GM23338 (cell line): ENCODE results near the gene TCP11L2. TPM values are rescaled to one million over a fixed set of nuclear protein-coding genes. Genes with fewer than 3 reads are reported as not detected.

ENCODE experiments used
- ATAC-seq: fragments of 200-7000 bp; cut with Tn5 transposase; 3 replicates; pipeline ENCODE4 v1.9.1; 2020
- DNase-seq: peaks from one replicate; pipeline ENCODE4 v3.0.0-alpha.2; 2015; ENCODE audit warnings: low spot score
- H2AFZ ChIP-seq: fragments of 200-600 bp; sonication (generic); 2 replicates; pipeline ENCODE4 v1.8.0; 2016; ENCODE audit warnings: antibody characterized with exemption, mild to moderate bottlenecking, moderate library complexity
- H3F3A ChIP-seq: fragments of 200-600 bp; sonication (generic); replicated peaks from 2 replicates; pipeline ENCODE4 v1.8.0; 2017; ENCODE audit warnings: antibody characterized with exemption, mixed run types, low read depth
- H3K27ac ChIP-seq: fragments of 200-600 bp; sonication (generic); 2 replicates; pipeline ENCODE4 v1.6.1; 2016; ENCODE audit warnings: low read depth
- H3K27me3 ChIP-seq: fragments of 200-600 bp; sonication (generic); 2 replicates; pipeline ENCODE4 v1.8.0; 2016; ENCODE audit warnings: mild to moderate bottlenecking, mixed run types, moderate library complexity; ENCODE audit not compliant: insufficient read depth
- H3K36me3 ChIP-seq: fragments of 200-600 bp; sonication (generic); 2 replicates; pipeline ENCODE4 v1.8.0; 2016; ENCODE audit warnings: mild to moderate bottlenecking; ENCODE audit not compliant: insufficient read depth
- H3K4me1 ChIP-seq: fragments of 200-600 bp; sonication (generic); 2 replicates; pipeline ENCODE4 v1.8.0; 2016; ENCODE audit warnings: mild to moderate bottlenecking, moderate library complexity; ENCODE audit not compliant: insufficient read depth
- H3K4me2 ChIP-seq: fragments of 200-600 bp; sonication (generic); 2 replicates; pipeline ENCODE4 v1.7.1; 2017; ENCODE audit warnings: mixed run types
- H3K4me3 ChIP-seq: fragments of 200-600 bp; sonication (generic); 2 replicates; pipeline ENCODE4 v1.6.1; 2016; ENCODE audit warnings: mixed run types
- H3K79me2 ChIP-seq: fragments of 200-600 bp; sonication (generic); replicated peaks from 2 replicates; pipeline ENCODE4 v1.8.0; 2017; ENCODE audit warnings: mild to moderate bottlenecking; ENCODE audit not compliant: insufficient read depth
- H3K9me2 ChIP-seq: fragments of 200-600 bp; sonication (generic); 2 replicates; pipeline ENCODE4 v1.8.0; 2017; ENCODE audit not compliant: insufficient read depth
- H4K20me1 ChIP-seq: fragments of 200-600 bp; sonication (generic); replicated peaks from 2 replicates; pipeline ENCODE4 v1.8.0; 2017; ENCODE audit warnings: mild to moderate bottlenecking; ENCODE audit not compliant: insufficient read depth
- H3K27ac Mint-ChIP-seq: 2 replicates; pipeline ENCODE4 v1.8.0; 2020; ENCODE audit warnings: inconsistent platforms, mild to moderate bottlenecking, moderate library complexity, mixed read lengths
- H3K27me3 Mint-ChIP-seq: 3 replicates; pipeline ENCODE4 v1.8.0; 2022; ENCODE audit warnings: low read depth, mild to moderate bottlenecking, moderate library complexity, mixed read lengths, inconsistent platforms; ENCODE audit not compliant: insufficient read depth, poor library complexity
- H3K36me3 Mint-ChIP-seq: 3 replicates; pipeline ENCODE4 v1.8.0; 2021; ENCODE audit warnings: low read depth, mild to moderate bottlenecking, inconsistent platforms, moderate library complexity, mixed read lengths
- H3K4me1 Mint-ChIP-seq: 3 replicates; pipeline ENCODE4 v1.8.0; 2020; ENCODE audit warnings: mild to moderate bottlenecking, inconsistent platforms, mixed read lengths
- H3K4me3 Mint-ChIP-seq: 3 replicates; pipeline ENCODE4 v1.8.0; 2021; ENCODE audit warnings: moderate library complexity, mild to moderate bottlenecking, inconsistent platforms, mixed read lengths
- H3K9me3 Mint-ChIP-seq: 3 replicates; pipeline ENCODE4 v1.8.0; 2020; ENCODE audit warnings: moderate library complexity, mild to moderate bottlenecking, inconsistent platforms, mixed read lengths
- CREB1 ChIP-seq: fragments of 250-450 bp; sonication (Bioruptor Pico); IDR thresholded peaks from 2 replicates; pipeline ENCODE4 v1.5.0; 2020; ENCODE audit warnings: low read depth, mild to moderate bottlenecking, moderate library complexity
- EZH2 ChIP-seq: fragments of 200-600 bp; sonication (generic); IDR thresholded peaks from one replicate; pipeline ENCODE4 v1.8.0; 2017; ENCODE audit warnings: antibody characterized with exemption, mild to moderate bottlenecking, low read depth; ENCODE audit not compliant: unreplicated experiment
- EZH2phosphoT487 ChIP-seq: fragments of 200-600 bp; sonication (generic); IDR thresholded peaks from one replicate; pipeline ENCODE4 v1.8.1; 2018; ENCODE audit warnings: antibody characterized with exemption; ENCODE audit not compliant: unreplicated experiment
- JUNB ChIP-seq: IDR thresholded peaks from one replicate; pipeline ENCODE4 v1.6.1; 2016; ENCODE audit warnings: antibody characterized with exemption; ENCODE audit not compliant: unreplicated experiment
- NANOG ChIP-seq: IDR thresholded peaks from 2 replicates; pipeline ENCODE4 v1.6.1; 2016; ENCODE audit warnings: antibody characterized with exemption, borderline replicate concordance
- POLR2AphosphoS5 ChIP-seq: IDR thresholded peaks from 2 replicates; pipeline ENCODE4 v1.6.1; 2016; ENCODE audit warnings: antibody characterized with exemption, low read depth
- STAT1 ChIP-seq: IDR thresholded peaks from one replicate; pipeline ENCODE4 v1.6.1; 2016; ENCODE audit warnings: antibody characterized with exemption; ENCODE audit not compliant: unreplicated experiment
- ZNF114 ChIP-seq: fragments of 250-450 bp; sonication (Bioruptor Pico); IDR thresholded peaks from 2 replicates; pipeline ENCODE4 v1.5.0; 2020; ENCODE audit warnings: mild to moderate bottlenecking, moderate library complexity
- ZNF331 ChIP-seq: fragments of 250-450 bp; sonication (Bioruptor Pico); IDR thresholded peaks from 2 replicates; pipeline ENCODE4 v1.5.0; 2020; ENCODE audit warnings: low read depth, mild to moderate bottlenecking, moderate library complexity
- polyA plus RNA-seq: library from polyadenylated mRNA; unstranded; fragments of >200 nt; fragmentation: Nextera tagmentation; extraction: Ambion mirVana; gene quantifications from 2 replicates; pipeline ENCODE4 v1.2.1, GENCODE V29; 2016
- total RNA-seq: library from RNA; depleted of rRNA; stranded (reverse); fragments of >200 nt; shearing (Covaris generic); gene quantifications from 2 replicates; pipeline ENCODE4 v1.2.3, GENCODE V29; 2014
- TF ChIP-seq, protein P1 (sequence below), 2 experiments: fragments of 200-600 bp in 1 of 2; sonication (generic) in 1 of 2; conservative IDR thresholded peaks; 2 replicates each; pipeline versions ENCODE4 v1.5.1 to v1.6.1; 2016 to 2017; ENCODE audit warnings: antibody characterized with exemption in 2 of 2, low read depth in 2 of 2, mild to moderate bottlenecking in 2 of 2, moderate library complexity in 1 of 2
- TF ChIP-seq, protein P2 (sequence below): IDR thresholded peaks from one replicate; pipeline ENCODE4 v1.6.1; 2018; ENCODE audit warnings: antibody characterized with exemption; ENCODE audit not compliant: unreplicated experiment
- TF ChIP-seq, protein P3 (sequence below): fragments of 250-450 bp; sonication (Bioruptor Pico); IDR thresholded peaks from 2 replicates; pipeline ENCODE4 v1.5.0; 2020; ENCODE audit warnings: mild to moderate bottlenecking, moderate library complexity
- TF ChIP-seq, protein P4 (sequence below): IDR thresholded peaks from 2 replicates; pipeline ENCODE4 v1.6.1; 2016; ENCODE audit warnings: antibody characterized with exemption

TCP11L2 gene
- total and polyA plus RNA-seq, 2 experiments from 2014 or later, result 1.4 to 4.4 TPM

DNA sequence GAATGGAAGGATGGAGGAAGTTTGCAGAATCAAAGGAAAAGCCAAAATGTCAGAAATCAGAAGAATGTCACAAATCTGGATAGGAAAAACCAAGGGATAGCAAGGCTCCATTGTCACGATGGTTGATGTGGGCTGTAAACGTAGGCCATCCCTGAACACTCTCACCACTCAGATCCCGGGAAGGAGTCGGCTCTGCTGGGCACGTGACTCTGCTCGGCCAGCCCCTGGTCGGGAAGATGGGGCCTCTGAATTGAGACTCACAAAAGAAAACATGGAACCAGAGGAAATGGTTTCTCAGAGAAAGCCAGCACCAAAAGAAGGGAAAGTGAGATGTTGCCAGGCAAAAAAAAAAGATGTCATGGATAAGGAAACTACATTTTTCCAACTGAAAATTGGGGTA, 26.2 kb downstream of the TCP11L2 start:
- Histone ChIP-seq H2AFZ (peak overlapping the region; percentile 38; the same call in 1 of the 2 replicates), H3K9me2 (no peaks in the 10 kb centered on the region), H3K27ac (no peak overlapping the region), H4K20me1 (no peaks in the 10 kb centered on the region), H3F3A (no peaks in the 10 kb centered on the region), H3K4me2 (no peak overlapping the region), H3K79me2 (no peaks in the 10 kb centered on the region), H3K36me3 (no peaks in the 10 kb centered on the region), H3K4me1 (peaks cover 17% of the 10 kb centered on the region), H3K4me3 (no peak overlapping the region), H3K27me3 (no peaks in the 10 kb centered on the region; the same call in 1 of the 2 replicates)
- Mint-ChIP-seq H3K4me3 (no peak overlapping the region), H3K36me3 (no peaks in the 10 kb centered on the region; the same call in 2 of the 3 replicates), H3K4me1 (peaks cover 39% of the 10 kb centered on the region), H3K27me3 (peaks cover 21% of the 10 kb centered on the region), H3K27ac (no peak overlapping the region), H3K9me3 (no peaks in the 10 kb centered on the region; the same call in 2 of the 3 replicates)
- DNase-seq (no peak), ATAC-seq (peak; percentile 38; the same call in 2 of the 3 replicates)
- TF ChIP-seq EZH2phosphoT487 (no peak), ZNF331 (CRISPR knock-in tag) (no peak), POLR2AphosphoS5 (no peak), ZNF114 (no peak), EZH2 (no peak), NANOG (no peak), STAT1 (no peak), CREB1 (CRISPR knock-in tag) (no peak), JUNB (no peak)
- TF ChIP-seq, protein P1, sequence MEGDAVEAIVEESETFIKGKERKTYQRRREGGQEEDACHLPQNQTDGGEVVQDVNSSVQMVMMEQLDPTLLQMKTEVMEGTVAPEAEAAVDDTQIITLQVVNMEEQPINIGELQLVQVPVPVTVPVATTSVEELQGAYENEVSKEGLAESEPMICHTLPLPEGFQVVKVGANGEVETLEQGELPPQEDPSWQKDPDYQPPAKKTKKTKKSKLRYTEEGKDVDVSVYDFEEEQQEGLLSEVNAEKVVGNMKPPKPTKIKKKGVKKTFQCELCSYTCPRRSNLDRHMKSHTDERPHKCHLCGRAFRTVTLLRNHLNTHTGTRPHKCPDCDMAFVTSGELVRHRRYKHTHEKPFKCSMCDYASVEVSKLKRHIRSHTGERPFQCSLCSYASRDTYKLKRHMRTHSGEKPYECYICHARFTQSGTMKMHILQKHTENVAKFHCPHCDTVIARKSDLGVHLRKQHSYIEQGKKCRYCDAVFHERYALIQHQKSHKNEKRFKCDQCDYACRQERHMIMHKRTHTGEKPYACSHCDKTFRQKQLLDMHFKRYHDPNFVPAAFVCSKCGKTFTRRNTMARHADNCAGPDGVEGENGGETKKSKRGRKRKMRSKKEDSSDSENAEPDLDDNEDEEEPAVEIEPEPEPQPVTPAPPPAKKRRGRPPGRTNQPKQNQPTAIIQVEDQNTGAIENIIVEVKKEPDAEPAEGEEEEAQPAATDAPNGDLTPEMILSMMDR (conservative IDR thresholded peaks at IDR 0.05; ENCODE audit: low read depth in 2 of 2), result no peak
- TF ChIP-seq, protein P2, sequence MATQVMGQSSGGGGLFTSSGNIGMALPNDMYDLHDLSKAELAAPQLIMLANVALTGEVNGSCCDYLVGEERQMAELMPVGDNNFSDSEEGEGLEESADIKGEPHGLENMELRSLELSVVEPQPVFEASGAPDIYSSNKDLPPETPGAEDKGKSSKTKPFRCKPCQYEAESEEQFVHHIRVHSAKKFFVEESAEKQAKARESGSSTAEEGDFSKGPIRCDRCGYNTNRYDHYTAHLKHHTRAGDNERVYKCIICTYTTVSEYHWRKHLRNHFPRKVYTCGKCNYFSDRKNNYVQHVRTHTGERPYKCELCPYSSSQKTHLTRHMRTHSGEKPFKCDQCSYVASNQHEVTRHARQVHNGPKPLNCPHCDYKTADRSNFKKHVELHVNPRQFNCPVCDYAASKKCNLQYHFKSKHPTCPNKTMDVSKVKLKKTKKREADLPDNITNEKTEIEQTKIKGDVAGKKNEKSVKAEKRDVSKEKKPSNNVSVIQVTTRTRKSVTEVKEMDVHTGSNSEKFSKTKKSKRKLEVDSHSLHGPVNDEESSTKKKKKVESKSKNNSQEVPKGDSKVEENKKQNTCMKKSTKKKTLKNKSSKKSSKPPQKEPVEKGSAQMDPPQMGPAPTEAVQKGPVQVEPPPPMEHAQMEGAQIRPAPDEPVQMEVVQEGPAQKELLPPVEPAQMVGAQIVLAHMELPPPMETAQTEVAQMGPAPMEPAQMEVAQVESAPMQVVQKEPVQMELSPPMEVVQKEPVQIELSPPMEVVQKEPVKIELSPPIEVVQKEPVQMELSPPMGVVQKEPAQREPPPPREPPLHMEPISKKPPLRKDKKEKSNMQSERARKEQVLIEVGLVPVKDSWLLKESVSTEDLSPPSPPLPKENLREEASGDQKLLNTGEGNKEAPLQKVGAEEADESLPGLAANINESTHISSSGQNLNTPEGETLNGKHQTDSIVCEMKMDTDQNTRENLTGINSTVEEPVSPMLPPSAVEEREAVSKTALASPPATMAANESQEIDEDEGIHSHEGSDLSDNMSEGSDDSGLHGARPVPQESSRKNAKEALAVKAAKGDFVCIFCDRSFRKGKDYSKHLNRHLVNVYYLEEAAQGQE, result no peak
- TF ChIP-seq, protein P3, sequence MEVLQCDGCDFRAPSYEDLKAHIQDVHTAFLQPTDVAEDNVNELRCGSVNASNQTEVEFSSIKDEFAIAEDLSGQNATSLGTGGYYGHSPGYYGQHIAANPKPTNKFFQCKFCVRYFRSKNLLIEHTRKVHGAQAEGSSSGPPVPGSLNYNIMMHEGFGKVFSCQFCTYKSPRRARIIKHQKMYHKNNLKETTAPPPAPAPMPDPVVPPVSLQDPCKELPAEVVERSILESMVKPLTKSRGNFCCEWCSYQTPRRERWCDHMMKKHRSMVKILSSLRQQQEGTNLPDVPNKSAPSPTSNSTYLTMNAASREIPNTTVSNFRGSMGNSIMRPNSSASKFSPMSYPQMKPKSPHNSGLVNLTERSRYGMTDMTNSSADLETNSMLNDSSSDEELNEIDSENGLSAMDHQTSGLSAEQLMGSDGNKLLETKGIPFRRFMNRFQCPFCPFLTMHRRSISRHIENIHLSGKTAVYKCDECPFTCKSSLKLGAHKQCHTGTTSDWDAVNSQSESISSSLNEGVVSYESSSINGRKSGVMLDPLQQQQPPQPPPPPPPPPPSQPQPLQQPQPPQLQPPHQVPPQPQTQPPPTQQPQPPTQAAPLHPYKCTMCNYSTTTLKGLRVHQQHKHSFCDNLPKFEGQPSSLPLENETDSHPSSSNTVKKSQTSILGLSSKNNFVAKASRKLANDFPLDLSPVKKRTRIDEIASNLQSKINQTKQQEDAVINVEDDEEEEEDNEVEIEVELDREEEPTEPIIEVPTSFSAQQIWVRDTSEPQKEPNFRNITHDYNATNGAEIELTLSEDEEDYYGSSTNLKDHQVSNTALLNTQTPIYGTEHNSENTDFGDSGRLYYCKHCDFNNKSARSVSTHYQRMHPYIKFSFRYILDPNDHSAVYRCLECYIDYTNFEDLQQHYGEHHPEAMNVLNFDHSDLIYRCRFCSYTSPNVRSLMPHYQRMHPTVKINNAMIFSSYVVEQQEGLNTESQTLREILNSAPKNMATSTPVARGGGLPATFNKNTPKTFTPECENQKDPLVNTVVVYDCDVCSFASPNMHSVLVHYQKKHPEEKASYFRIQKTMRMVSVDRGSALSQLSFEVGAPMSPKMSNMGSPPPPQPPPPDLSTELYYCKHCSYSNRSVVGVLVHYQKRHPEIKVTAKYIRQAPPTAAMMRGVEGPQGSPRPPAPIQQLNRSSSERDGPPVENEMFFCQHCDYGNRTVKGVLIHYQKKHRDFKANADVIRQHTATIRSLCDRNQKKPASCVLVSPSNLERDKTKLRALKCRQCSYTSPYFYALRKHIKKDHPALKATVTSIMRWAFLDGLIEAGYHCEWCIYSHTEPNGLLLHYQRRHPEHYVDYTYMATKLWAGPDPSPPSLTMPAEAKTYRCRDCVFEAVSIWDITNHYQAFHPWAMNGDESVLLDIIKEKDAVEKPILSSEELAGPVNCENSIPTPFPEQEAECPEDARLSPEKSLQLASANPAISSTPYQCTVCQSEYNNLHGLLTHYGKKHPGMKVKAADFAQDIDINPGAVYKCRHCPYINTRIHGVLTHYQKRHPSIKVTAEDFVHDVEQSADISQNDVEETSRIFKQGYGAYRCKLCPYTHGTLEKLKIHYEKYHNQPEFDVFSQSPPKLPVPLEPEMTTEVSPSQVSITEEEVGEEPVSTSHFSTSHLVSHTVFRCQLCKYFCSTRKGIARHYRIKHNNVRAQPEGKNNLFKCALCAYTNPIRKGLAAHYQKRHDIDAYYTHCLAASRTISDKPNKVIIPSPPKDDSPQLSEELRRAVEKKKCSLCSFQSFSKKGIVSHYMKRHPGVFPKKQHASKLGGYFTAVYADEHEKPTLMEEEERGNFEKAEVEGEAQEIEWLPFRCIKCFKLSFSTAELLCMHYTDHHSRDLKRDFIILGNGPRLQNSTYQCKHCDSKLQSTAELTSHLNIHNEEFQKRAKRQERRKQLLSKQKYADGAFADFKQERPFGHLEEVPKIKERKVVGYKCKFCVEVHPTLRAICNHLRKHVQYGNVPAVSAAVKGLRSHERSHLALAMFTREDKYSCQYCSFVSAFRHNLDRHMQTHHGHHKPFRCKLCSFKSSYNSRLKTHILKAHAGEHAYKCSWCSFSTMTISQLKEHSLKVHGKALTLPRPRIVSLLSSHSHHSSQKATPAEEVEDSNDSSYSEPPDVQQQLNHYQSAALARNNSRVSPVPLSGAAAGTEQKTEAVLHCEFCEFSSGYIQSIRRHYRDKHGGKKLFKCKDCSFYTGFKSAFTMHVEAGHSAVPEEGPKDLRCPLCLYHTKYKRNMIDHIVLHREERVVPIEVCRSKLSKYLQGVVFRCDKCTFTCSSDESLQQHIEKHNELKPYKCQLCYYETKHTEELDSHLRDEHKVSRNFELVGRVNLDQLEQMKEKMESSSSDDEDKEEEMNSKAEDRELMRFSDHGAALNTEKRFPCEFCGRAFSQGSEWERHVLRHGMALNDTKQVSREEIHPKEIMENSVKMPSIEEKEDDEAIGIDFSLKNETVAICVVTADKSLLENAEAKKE (CRISPR knock-in tag), result no peak
- TF ChIP-seq, protein P4, sequence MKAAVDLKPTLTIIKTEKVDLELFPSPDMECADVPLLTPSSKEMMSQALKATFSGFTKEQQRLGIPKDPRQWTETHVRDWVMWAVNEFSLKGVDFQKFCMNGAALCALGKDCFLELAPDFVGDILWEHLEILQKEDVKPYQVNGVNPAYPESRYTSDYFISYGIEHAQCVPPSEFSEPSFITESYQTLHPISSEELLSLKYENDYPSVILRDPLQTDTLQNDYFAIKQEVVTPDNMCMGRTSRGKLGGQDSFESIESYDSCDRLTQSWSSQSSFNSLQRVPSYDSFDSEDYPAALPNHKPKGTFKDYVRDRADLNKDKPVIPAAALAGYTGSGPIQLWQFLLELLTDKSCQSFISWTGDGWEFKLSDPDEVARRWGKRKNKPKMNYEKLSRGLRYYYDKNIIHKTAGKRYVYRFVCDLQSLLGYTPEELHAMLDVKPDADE, result no peak
